K562 (cell line): ENCODE data around the gene SYNPO2. TPM values are rescaled to one million over a fixed set of nuclear protein-coding genes. Genes with fewer than 3 reads are reported as not detected.
"Not testable (repeated sequence)": the region's sequence is repeated elsewhere in the genome, so short reads cannot be mapped to it uniquely, and the experiment has no call there.

Experiments used
- ATAC-seq: fragments of 200-7000 bp; cut with Tn5 transposase; 3 replicates; pipeline ENCODE4 v1.9.1; 2020; ENCODE audit warnings: moderate library complexity
- BruUV-seq: library from RNA; stranded (reverse); fragments of 400-500 nt; replicated peaks from 2 replicates; lab custom pipeline; 2021; lab: Mats Ljungman, UMichigan
- CTCF ChIA-PET: fragments of 300-600 bp; formaldehyde crosslinking; extraction: SDS; loops from one replicate; lab custom pipeline; 2021; ENCODE audit warnings: low intra/inter-chr PET ratio; lab: Yijun Ruan, JAX
- POLR2A ChIA-PET: fragments of 300-600, 350-650 bp; sonication (Branson Sonifier 250); formaldehyde crosslinking; extraction: SDS; loops from one replicate; lab custom pipeline; 2021; ENCODE audit warnings: antibody characterized with exemption, inconsistent platforms; lab: Yijun Ruan, JAX
- DNase-seq, 4 experiments: peaks; one replicate each; pipeline versions ENCODE4 v3.0.0 to v3.0.0-alpha.2; 2011 to 2018; ENCODE audit warnings: low spot score in 3 of 4, mixed read lengths in 3 of 4; ENCODE audit errors: extremely low read depth in 1 of 4
- FAIRE-seq: peaks from 2 replicates; lab custom pipeline; 2011; peaks lifted over from hg19 to GRCh38; lab: Jason Lieb, UNC
- H2AFZ ChIP-seq: 2 replicates; pipeline ENCODE4 v1.6.0; 2011; ENCODE audit warnings: low read depth, low read length, control low read depth, inconsistent platforms
- H3K27ac ChIP-seq: fragments of 200-600 bp; 3 replicates; pipeline ENCODE4 v1.8.0; 2011; ENCODE audit warnings: low read depth, mild to moderate bottlenecking, control low read depth, inconsistent platforms, low read length, moderate library complexity, mixed read lengths; ENCODE audit errors: extremely low read depth
- H3K27me3 ChIP-seq, 2 experiments: fragments of 300-600 bp in 1 of 2; 2 replicates in 1 of 2; 3 replicates in 1 of 2; pipeline versions ENCODE4 v1.6.0 to v1.8.0; 2011; ENCODE audit warnings: inconsistent platforms in 2 of 2, low read length in 2 of 2, mild to moderate bottlenecking in 1 of 2, mixed read lengths in 1 of 2, moderate library complexity in 1 of 2; ENCODE audit not compliant: control insufficient read depth in 2 of 2, insufficient read depth in 2 of 2
- H3K36me3 ChIP-seq: fragments of 300-600 bp; 3 replicates; pipeline ENCODE4 v1.8.0; 2011; ENCODE audit warnings: mild to moderate bottlenecking, low read length, inconsistent platforms; ENCODE audit not compliant: control insufficient read depth, insufficient read depth
- H3K4me1 ChIP-seq, 2 experiments: fragments of 200-600 bp in 1 of 2; replicated peaks in 1 of 2; 2 replicates in 1 of 2; 3 replicates in 1 of 2; pipeline versions ENCODE4 v1.5.1 to v1.8.0; 2011; ENCODE audit warnings: inconsistent platforms in 2 of 2, low read length in 2 of 2, mild to moderate bottlenecking in 1 of 2, mixed read lengths in 1 of 2, moderate library complexity in 1 of 2; ENCODE audit not compliant: control insufficient read depth in 2 of 2, insufficient read depth in 2 of 2
- H3K4me2 ChIP-seq: 2 replicates; pipeline ENCODE4 v1.6.1; 2011; ENCODE audit warnings: low read length, control low read depth, inconsistent platforms, mixed read lengths; ENCODE audit not compliant: insufficient read depth
- H3K4me3 ChIP-seq: fragments of 200-600 bp; sonication (generic), shearing (Covaris generic); 2 replicates; pipeline ENCODE4 v1.5.1; 2016; ENCODE audit warnings: control low read depth, inconsistent platforms
- H3K79me2 ChIP-seq: fragments of 200-600 bp; 3 replicates; pipeline ENCODE4 v1.8.0; 2011; ENCODE audit warnings: low read length, inconsistent platforms; ENCODE audit not compliant: control insufficient read depth, insufficient read depth
- H3K9ac ChIP-seq, 2 experiments: 2 replicates each; pipeline versions ENCODE4 v1.6.0 to v1.6.1; 2011; ENCODE audit warnings: low read depth in 2 of 2, low read length in 2 of 2, control low read depth in 1 of 2, inconsistent platforms in 1 of 2, mild to moderate bottlenecking in 1 of 2, mixed read lengths in 1 of 2; ENCODE audit not compliant: insufficient read depth in 1 of 2
- H3K9me1 ChIP-seq: one replicate; pipeline ENCODE4 v1.6.0; 2011; ENCODE audit warnings: inconsistent platforms, mild to moderate bottlenecking, low read length, moderate library complexity; ENCODE audit not compliant: control insufficient read depth, insufficient read depth
- H3K9me3 ChIP-seq: replicated peaks from 2 replicates; pipeline ENCODE4 v1.5.1; 2011; ENCODE audit warnings: low read depth, low read length, inconsistent platforms; ENCODE audit not compliant: control insufficient read depth, insufficient read depth
- H4K20me1 ChIP-seq: replicated peaks from 2 replicates; pipeline ENCODE4 v1.6.1; 2011; ENCODE audit warnings: low read length, inconsistent platforms, mixed read lengths; ENCODE audit not compliant: control insufficient read depth, insufficient read depth
- ETV6 ChIP-seq, 3 experiments: fragments of 150-350 bp in 1 of 3; sonication (generic) in 1 of 3; formaldehyde crosslinking in 1 of 3; IDR thresholded peaks; 2 replicates each; pipeline versions ENCODE4 v1.6.1 to v1.8.0; 2014 to 2022; ENCODE audit warnings: borderline replicate concordance in 2 of 3, low read depth in 2 of 3, antibody characterized with exemption in 1 of 3, low read length in 1 of 3, mild to moderate bottlenecking in 1 of 3, missing genetic modification reagents in 1 of 3
- MCM7 ChIP-seq, 2 experiments: fragments of 450-650 bp; IDR thresholded peaks; 2 replicates each; pipeline ENCODE4 v1.6.1; 2016 to 2018
- POLR2AphosphoS5 ChIP-seq: IDR thresholded peaks from 2 replicates; pipeline ENCODE4 v1.6.1; 2011; ENCODE audit warnings: mild to moderate bottlenecking, low read depth, low read length, moderate library complexity; ENCODE audit not compliant: control insufficient read depth, insufficient read depth
- SMAD2 ChIP-seq: fragments of 150-350 bp; IDR thresholded peaks from 2 replicates; pipeline ENCODE4 v1.6.1; 2014; ENCODE audit warnings: low read depth, mild to moderate bottlenecking, low read length
- TSHZ1 ChIP-seq: fragments of 250-450 bp; sonication (Bioruptor Pico); IDR thresholded peaks from 2 replicates; pipeline ENCODE4 v1.4.0; 2020; ENCODE audit warnings: mild to moderate bottlenecking, moderate library complexity
- ZNF354B ChIP-seq: fragments of 250-450 bp; sonication (Bioruptor Pico); IDR thresholded peaks from 2 replicates; pipeline ENCODE4 v1.4.0; 2020
- WGBS: fragments of 100-300 bp; shearing (Covaris generic); methylation state at CpG from one replicate; pipeline ENCODE4 v1.1.6; 2016; ENCODE audit warnings: low coverage, mixed read lengths; ENCODE audit not compliant: insufficient coverage; ENCODE audit errors: missing lambda C conversion rate; 5-methylcytosine and 5-hydroxymethylcytosine counted together
- in situ Hi-C: fragments of 300-500 bp; cut with MboI; formaldehyde crosslinking; loops from 4 replicates; pipeline ENCODE4 v1.15.0; 2018; ENCODE audit warnings: inconsistent platforms, mixed read lengths
- intact Hi-C: fragments of 100-400 bp; cut with micrococcal nuclease; formaldehyde crosslinking; loops from 2 replicates; pipeline ENCODE4 v1.14.2; 2022
- polyA plus RNA-seq, 8 experiments: library from polyadenylated mRNA; depleted of rRNA in 4 of 8; stranded (reverse) in 5 of 8; unstranded in 3 of 8; fragments of >200 nt; fragmentation: Nextera tagmentation in 2 of 8; fragmentation: Illumina TruSeq in 1 of 8; extraction: Ambion mirVana in 2 of 8; extraction: Trizol in 1 of 8; gene quantifications; 2 replicates each; pipeline versions ENCODE4 v1.2.1 to v1.2.3, GENCODE V29; 2011 to 2014; ENCODE audit warnings: inconsistent platforms in 1 of 8, missing spikeins in 1 of 8
- total RNA-seq, 7 experiments: library from RNA; depleted of rRNA in 6 of 7; stranded (reverse); fragments of >200 nt in 6 of 7; fragmentation: Illumina TruSeq in 2 of 7; extraction: Trizol in 2 of 7; gene quantifications; 2 replicates each; pipeline versions ENCODE4 v1.2.1 to v1.2.3, GENCODE V29; 2011 to 2021; ENCODE audit warnings: low replicate concordance in 1 of 7

SYNPO2 gene
- total and polyA plus RNA-seq, 9 of the 15 experiments (the other 6 are each of a cell fraction or from before 2014, with no cell fraction given): 0.03 to 0.18 TPM; not detected in 7

GRCh38 chr4:119057417-119057816 lies 168.8 kb downstream of the SYNPO2 start:
- H3K9me3 ChIP-seq: no peaks in the 10 kb centered on the region
- H3K36me3 ChIP-seq: no peaks in the 10 kb centered on the region
- TF ChIP-seq MCM7 (IDR thresholded peaks at IDR 0.05): no peak
- ChIA-PET CTCF (no interaction called here), POLR2A (no interaction called here)
- no peak overlapping the region for H3K27ac ChIP-seq
- no peaks in the 10 kb centered on the region for H3K79me2 ChIP-seq
- no peaks in the 10 kb centered on the region for H3K9me1 ChIP-seq
- no peak overlapping the region for H3K4me2 ChIP-seq
- H3K27me3 ChIP-seq: peaks cover 0 to 9% of the 10 kb centered on the region in 2 experiments; a peak in 2 of 5 replicates
- H4K20me1 ChIP-seq: no peaks in the 10 kb centered on the region
- FAIRE-seq: no peak
- no peak for DNase-seq
- no peak overlapping the region for H3K9ac ChIP-seq
- H3K4me1 ChIP-seq: no peaks in the 10 kb centered on the region
- ATAC-seq: no peak
- BruUV-seq: no TSS peak
- intact Hi-C loops (no loop called here), in situ Hi-C loops (no loop called here)
- 0% methylated on average over 3 of the region's 3 CpGs for WGBS
- no peak overlapping the region for H3K4me3 ChIP-seq
- H2AFZ ChIP-seq: no peak overlapping the region

- TF ChIP-seq SMAD2 (no peak), POLR2AphosphoS5 (no peak), ZNF354B (CRISPR knock-in tag) (no peak), ETV6 (IDR thresholded peaks at IDR 0.05; ENCODE audit: borderline replicate concordance in 1 of 2, low read depth in 2 of 2, low read length in 1 of 2) (no peak), ETV6 (CRISPR knock-in tag; IDR thresholded peaks at IDR 0.05; ENCODE audit: borderline replicate concordance) (no peak), TSHZ1 (no peak)
- TF ChIP-seq, all 486 proteins: peak for 0
- in situ Hi-C loops (no loop called here), intact Hi-C loops (no loop called here)
- Histone ChIP-seq H3K36me3 (no peaks in the 10 kb centered on the region), H3K4me3 (no peak overlapping the region), H3K27ac (no peak overlapping the region), H3K27me3 (peaks cover 0 to 4% of the 10 kb centered on the region in 2 experiments; a peak in 2 of 5 replicates), H2AFZ (no peak overlapping the region), H3K4me2 (no peak overlapping the region), H3K9me3 (no peaks in the 10 kb centered on the region), H3K79me2 (no peaks in the 10 kb centered on the region), H3K4me1 (no peaks in the 10 kb centered on the region), H3K9ac (no peak overlapping the region), H3K9me1 (no peaks in the 10 kb centered on the region), H4K20me1 (no peaks in the 10 kb centered on the region)
- no TSS peak for BruUV-seq
- ATAC-seq: no peak
- 0% methylated on average over 3 of the region's 3 CpGs for WGBS
- POLR2A ChIA-PET: no interaction called here
- CTCF ChIA-PET: no interaction called here
- no peak for FAIRE-seq
- DNase-seq: no peak
These were observed 170.6 kb downstream of the SYNPO2 start for GRCh38 chr4:119059221-119059620.

GRCh38 chr4:119067125-119067524 lies 178.5 kb downstream of the SYNPO2 start:
- CTCF ChIA-PET, intact Hi-C loops, DNase-seq, POLR2A ChIA-PET, H3K4me2 ChIP-seq, H3K9ac ChIP-seq, H3K27ac ChIP-seq, FAIRE-seq, H3K27me3 ChIP-seq, in situ Hi-C loops, H4K20me1 ChIP-seq, BruUV-seq, H3K36me3 ChIP-seq, H3K9me1 ChIP-seq, H3K4me3 ChIP-seq, H3K79me2 ChIP-seq, H2AFZ ChIP-seq, H3K9me3 ChIP-seq, ATAC-seq, H3K4me1 ChIP-seq: not testable (repeated sequence)
- 0% methylated on average over 4 of the region's 12 CpGs for WGBS
